Right lobe of liver (tissue), 6 donors: ENCODE measurements around the gene RELL1. TPM values are rescaled to one million over a fixed set of nuclear protein-coding genes. Genes with fewer than 3 reads are reported as not detected.
"Not testable (repeated sequence)": the region's sequence is repeated elsewhere in the genome, so short reads cannot be mapped to it uniquely, and the experiment has no call there.

Source experiments
- ATAC-seq, 4 donors: fragments of 200-7000 bp; cut with Tn5 transposase; one replicate each; pipeline ENCODE4 v1.9.1; 2020; ENCODE audit warnings: mild to moderate bottlenecking in 4 of 4, moderate library complexity in 4 of 4
- DNase-seq, 3 donors: peaks; one replicate each; pipeline ENCODE4 v3.0.0-alpha.2; 2020
- H3K27ac ChIP-seq, 3 donors: fragments of 200-600 bp; one replicate each; pipeline ENCODE4 v1.8.0; 2022
- H3K27me3 ChIP-seq, 2 donors: fragments of 200-600 bp; one replicate each; pipeline ENCODE4 v1.8.0; 2022
- H3K36me3 ChIP-seq, 4 donors: fragments of 200-600 bp; sonication (generic) in 1 of 4; one replicate each; pipeline versions ENCODE4 v1.5.1 to v1.8.0; 2017 to 2022; ENCODE audit warnings: control low read depth in 1 of 4
- H3K4me1 ChIP-seq, 4 donors: fragments of 200-600 bp; sonication (generic) in 1 of 4; one replicate each; pipeline versions ENCODE4 v1.5.1 to v1.8.0; 2017 to 2022; ENCODE audit warnings: control low read depth in 1 of 4
- H3K4me3 ChIP-seq, 3 donors: fragments of 200-600 bp; one replicate each; pipeline ENCODE4 v1.8.0; 2022
- H3K9me3 ChIP-seq, 4 donors: fragments of 200-600 bp; sonication (generic) in 1 of 4; one replicate each; pipeline versions ENCODE4 v1.5.1 to v1.8.0; 2017 to 2022; ENCODE audit warnings: control low read depth in 1 of 4
- POLR2A ChIP-seq: fragments of 450-650 bp; IDR thresholded peaks from one replicate; pipeline ENCODE4 v1.6.1; 2017; ENCODE audit warnings: antibody characterized with exemption, mild to moderate bottlenecking
- WGBS: methylation state at CpG from one replicate; pipeline ENCODE4 v1.1.6; 2018; ENCODE audit warnings: low coverage, low lambda C conversion rate; ENCODE audit not compliant: insufficient coverage; ENCODE audit errors: missing lambda C conversion rate; 5-methylcytosine and 5-hydroxymethylcytosine counted together
- intact Hi-C, 2 donors: fragments of 100-400 bp; cut with DNase I; formaldehyde crosslinking; loops; one replicate each; pipeline versions ENCODE4 v1.11.2 to v1.14.1; 2022
- total RNA-seq, 6 experiments: library from RNA; depleted of rRNA in 2 of 6; stranded (reverse); fragments of >200 nt in 2 of 6; fragmentation: NEBNext Ultra II Directional in 3 of 6; extraction: Animal tissue kit (Norgen Biotek cat#: 25700) in 3 of 6; gene quantifications; one replicate each; pipeline versions ENCODE4 v1.1.0 to v1.2.4, GENCODE V29; 2016 to 2023
- TF ChIP-seq, protein P1 (sequence below), 4 donors: fragments of 200-600 bp in 3 of 4; fragments of 450-650 bp in 1 of 4; IDR thresholded peaks; one replicate each; pipeline versions ENCODE4 v1.5.1 to v1.8.0; 2016 to 2022; ENCODE audit warnings: antibody characterized with exemption in 4 of 4, mild to moderate bottlenecking in 2 of 4
- donor health status: DM: no; HTN: yes; CAD: no.
- donor health status: DM: no; HTN: no; CAD: no.
- donor health status: DM: no; HTN: no; CAD: no.
- donor health status: DM: no; HTN: yes; CAD: no.
- donor health status: DM: no; HTN: yes; CAD: no.

Gene RELL1
- total RNA-seq, 6 experiments from 2014 or later: 5.7 to 14.6 (median 7.8) TPM

DNA sequence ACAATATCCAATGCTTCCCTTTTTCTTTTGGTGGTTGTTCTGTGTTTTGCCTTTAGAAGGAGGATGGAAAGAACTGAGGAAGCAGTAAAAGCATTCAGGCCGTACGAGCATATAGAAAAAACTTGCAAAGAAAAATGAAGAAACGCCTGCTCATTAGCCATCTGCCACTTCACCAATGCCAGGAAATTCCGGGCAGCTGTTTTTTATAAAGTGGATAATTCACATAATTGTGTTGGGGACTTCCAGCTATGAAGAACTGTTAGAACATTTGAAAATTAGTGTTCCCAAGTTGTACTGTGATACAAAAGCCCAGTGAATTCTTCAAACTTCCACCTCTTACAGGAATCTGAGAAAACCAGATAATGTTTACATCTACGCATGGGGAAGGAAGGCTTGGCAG is 11.7 kb downstream of the RELL1 start:
- DNase-seq: no peak
- Histone ChIP-seq H3K4me1 (peaks cover 0 to 15% (median 5%) of the 10 kb centered on the region in 4 donors), H3K36me3 (no peaks in the 10 kb centered on the region), H3K27me3 (no peaks in the 10 kb centered on the region), H3K4me3 (no peak overlapping the region), H3K9me3 (no peaks in the 10 kb centered on the region), H3K27ac (no peak overlapping the region)
- 30% methylated on average over 5 of the region's 5 CpGs for WGBS
- no peak for TF ChIP-seq POLR2A
- TF ChIP-seq, protein P1, sequence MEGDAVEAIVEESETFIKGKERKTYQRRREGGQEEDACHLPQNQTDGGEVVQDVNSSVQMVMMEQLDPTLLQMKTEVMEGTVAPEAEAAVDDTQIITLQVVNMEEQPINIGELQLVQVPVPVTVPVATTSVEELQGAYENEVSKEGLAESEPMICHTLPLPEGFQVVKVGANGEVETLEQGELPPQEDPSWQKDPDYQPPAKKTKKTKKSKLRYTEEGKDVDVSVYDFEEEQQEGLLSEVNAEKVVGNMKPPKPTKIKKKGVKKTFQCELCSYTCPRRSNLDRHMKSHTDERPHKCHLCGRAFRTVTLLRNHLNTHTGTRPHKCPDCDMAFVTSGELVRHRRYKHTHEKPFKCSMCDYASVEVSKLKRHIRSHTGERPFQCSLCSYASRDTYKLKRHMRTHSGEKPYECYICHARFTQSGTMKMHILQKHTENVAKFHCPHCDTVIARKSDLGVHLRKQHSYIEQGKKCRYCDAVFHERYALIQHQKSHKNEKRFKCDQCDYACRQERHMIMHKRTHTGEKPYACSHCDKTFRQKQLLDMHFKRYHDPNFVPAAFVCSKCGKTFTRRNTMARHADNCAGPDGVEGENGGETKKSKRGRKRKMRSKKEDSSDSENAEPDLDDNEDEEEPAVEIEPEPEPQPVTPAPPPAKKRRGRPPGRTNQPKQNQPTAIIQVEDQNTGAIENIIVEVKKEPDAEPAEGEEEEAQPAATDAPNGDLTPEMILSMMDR (IDR thresholded peaks at IDR 0.05): no peak
- intact Hi-C loops: no loop called here
- no peak for ATAC-seq

DNA sequence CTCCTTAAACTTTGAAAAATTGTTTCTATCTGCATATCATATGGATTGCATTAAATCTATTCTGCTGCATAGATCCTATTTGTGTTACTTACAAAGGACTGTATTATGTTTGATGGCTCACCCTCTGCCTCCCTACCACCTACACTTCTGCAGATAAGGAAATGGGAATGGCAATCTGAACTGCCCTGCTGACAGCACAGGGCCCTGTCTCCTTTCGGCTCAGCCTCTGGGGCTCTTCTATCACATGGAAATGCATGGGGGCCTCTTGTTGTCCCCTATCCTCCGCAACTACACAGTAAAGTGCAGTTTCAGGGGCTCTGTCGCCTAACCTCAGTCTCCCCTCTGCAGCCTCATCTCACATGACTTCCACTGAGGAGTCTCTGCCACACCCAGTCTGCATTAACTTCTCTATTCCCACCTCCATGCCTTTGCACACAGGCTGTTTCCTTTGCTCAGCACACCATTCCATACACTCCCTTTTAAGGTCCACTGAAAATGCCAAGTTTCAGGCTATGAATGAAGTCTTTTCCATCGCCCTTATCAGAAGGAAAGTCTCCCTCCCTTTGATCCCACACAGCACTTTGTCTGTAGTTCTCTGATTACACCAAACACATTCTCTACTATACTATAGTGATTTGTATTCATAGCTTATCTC is 12.5 kb downstream of the RELL1 start:
- no peaks in the 10 kb centered on the region for H3K27me3 ChIP-seq
- TF ChIP-seq, protein P1 (IDR thresholded peaks at IDR 0.05): no peak
- no peak for TF ChIP-seq POLR2A
- WGBS: 91% methylated on average over 2 of the region's 4 CpGs
- H3K36me3 ChIP-seq: no peaks in the 10 kb centered on the region
- no peak for DNase-seq
- H3K27ac ChIP-seq: no peak overlapping the region
- ATAC-seq: no peak
- H3K4me1 ChIP-seq: peaks cover 0 to 15% (median 5%) of the 10 kb centered on the region in 4 donors
- no peaks in the 10 kb centered on the region for H3K9me3 ChIP-seq
- intact Hi-C loops: no loop called here
- no peak overlapping the region for H3K4me3 ChIP-seq

DNA sequence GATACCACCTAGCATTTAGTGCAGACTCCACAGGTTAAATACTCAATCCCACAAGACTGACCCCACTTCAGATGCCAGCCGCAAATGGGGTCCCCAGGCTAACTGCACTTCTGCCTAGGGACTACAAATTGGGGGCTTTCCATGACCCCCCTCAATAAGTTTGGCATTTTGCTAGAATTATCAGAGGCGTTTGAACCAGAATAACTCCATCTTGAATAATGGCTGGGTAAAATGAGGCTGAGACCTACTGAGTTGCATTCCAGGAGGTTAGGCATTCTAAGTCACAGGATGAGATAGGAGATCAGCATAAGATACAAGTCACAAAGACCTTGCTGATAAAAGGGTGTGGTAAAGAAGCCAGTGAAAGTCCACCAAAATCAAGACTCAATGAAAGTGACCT is 15.1 kb downstream of the RELL1 start:
- 69% methylated on average over 2 of the region's 2 CpGs for WGBS
- H3K9me3 ChIP-seq: no peaks in the 10 kb centered on the region
- DNase-seq: no peak
- no peaks in the 10 kb centered on the region for H3K36me3 ChIP-seq
- TF ChIP-seq POLR2A: no peak
- TF ChIP-seq, protein P1 (IDR thresholded peaks at IDR 0.05): no peak
- H3K27ac ChIP-seq: no peak overlapping the region
- ATAC-seq: no peak
- H3K4me1 ChIP-seq: peaks cover 0 to 16% (median 1%) of the 10 kb centered on the region in 4 donors
- H3K27me3 ChIP-seq: no peaks in the 10 kb centered on the region
- intact Hi-C loops: no loop called here
- H3K4me3 ChIP-seq: no peak overlapping the region

DNA sequence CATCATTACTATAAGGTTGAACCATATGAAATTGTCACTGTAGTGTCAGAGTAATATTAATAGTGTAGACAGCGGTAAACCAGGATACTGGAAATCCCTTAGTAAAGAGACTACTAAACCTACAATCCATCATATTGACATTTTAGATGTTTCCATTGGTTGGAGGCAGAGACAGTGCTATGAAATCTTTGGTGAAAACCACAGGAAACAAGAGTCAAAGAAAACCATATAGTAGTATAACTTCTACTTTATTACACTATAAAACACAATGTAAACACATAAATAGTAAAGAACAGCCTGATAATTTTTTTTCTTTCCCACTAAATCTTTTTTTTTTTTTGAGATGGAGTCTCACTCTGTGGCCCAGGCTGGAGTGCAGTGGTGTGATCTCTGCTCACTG is 15.9 kb downstream of the RELL1 start:
- Histone ChIP-seq H3K9me3 (no peaks in the 10 kb centered on the region), H3K36me3 (no peaks in the 10 kb centered on the region), H3K4me1 (peaks cover 0 to 19% (median 4%) of the 10 kb centered on the region in 4 donors), H3K27me3 (no peaks in the 10 kb centered on the region), H3K27ac (no peak overlapping the region), H3K4me3 (no peak overlapping the region)
- intact Hi-C loops: no loop called here
- ATAC-seq (no peak), DNase-seq (no peak)
- 94% methylated on average over 1 of the region's 1 CpG for WGBS
- TF ChIP-seq, protein P1 (IDR thresholded peaks at IDR 0.05): no peak
- TF ChIP-seq POLR2A: no peak

DNA sequence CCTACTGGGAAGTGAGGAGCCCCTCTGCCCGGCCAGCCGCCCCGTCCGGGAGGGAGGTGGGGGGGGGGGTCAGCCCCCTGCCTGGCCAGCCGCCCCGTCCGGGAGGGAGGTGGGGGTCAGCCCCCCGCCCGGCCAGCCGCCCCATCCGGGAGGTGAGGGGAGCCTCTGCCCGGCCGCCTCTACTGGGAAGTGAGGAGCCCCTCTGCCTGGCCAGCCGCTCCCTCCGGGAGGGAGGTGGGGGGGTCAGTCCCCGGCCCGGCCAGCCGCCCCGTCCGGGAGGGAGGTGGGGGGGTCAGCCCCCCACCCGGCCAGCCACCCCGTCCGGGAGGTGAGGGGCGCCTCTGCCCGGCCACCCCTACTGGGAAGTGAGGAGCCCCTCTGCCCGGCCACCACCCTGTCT is 17.1 kb downstream of the RELL1 start:
- H3K27me3 ChIP-seq, DNase-seq, H3K36me3 ChIP-seq, H3K9me3 ChIP-seq, ATAC-seq, H3K4me3 ChIP-seq, intact Hi-C loops, H3K27ac ChIP-seq: not testable (repeated sequence)
- WGBS: no CpG with 5 or more reads among the region's 26 CpGs
- peaks cover 0 to 28% (median 10%) of the 10 kb centered on the region in 4 donors for H3K4me1 ChIP-seq
